ENCODE data around the gene ITGB4. TPM values are rescaled to one million over a fixed set of nuclear protein-coding genes. Genes with fewer than 3 reads are reported as not detected.

ITGB4 gene
- polyA plus RNA-seq, 1 of the 3 experiments (the other 2 are of a cell fraction): 7.0 TPM

- H3F3A ChIP-seq (replicated peaks; ENCODE audit: insufficient read depth): peaks cover 18% of the 10 kb centered on the region
- H3K36me3 ChIP-seq (replicated peaks in 1 of 2; ENCODE audit: control insufficient read depth in 1 of 2, insufficient read depth in 2 of 2, low read length in 1 of 2): no peaks in the 10 kb centered on the region
- H3K27ac ChIP-seq (ENCODE audit: low read depth in 2 of 2, low read length in 1 of 2): no peak overlapping the region
- no peak overlapping the region for H2AFZ ChIP-seq (ENCODE audit: low read depth)
- H4K20me1 ChIP-seq (ENCODE audit: insufficient read depth): no peaks in the 10 kb centered on the region
- H3K9me2 ChIP-seq: no peaks in the 10 kb centered on the region
- POLR2A ChIA-PET: interaction anchor here (3.2 kb wide), 1 partner anchor 24 kb away, joined by 18 read pairs; no protein-coding TSS in a partner anchor
- H3K9ac ChIP-seq: no peak overlapping the region
- no peaks in the 10 kb centered on the region for H3K9me3 ChIP-seq
- no peaks in the 10 kb centered on the region for H3K79me2 ChIP-seq (ENCODE audit: insufficient read depth)
- H3K27me3 ChIP-seq (ENCODE audit: insufficient read depth): no peaks in the 10 kb centered on the region
- WGBS (ENCODE audit: low lambda C conversion rate): 85% methylated on average over 23 of the region's 24 CpGs
- H3K4me2 ChIP-seq: no peak overlapping the region
- CTCF ChIA-PET: interaction anchor here (0.7 to 31.4 kb wide), 22 partner anchors 9 to 151 kb away, joined by 3 to 1370 read pairs (median 40); partner anchors contain the start of genes GALK1, ITGB4, RECQL5 and SAP30BP
- TF ChIP-seq POLR2AphosphoS5 (IDR thresholded peaks at IDR 0.05; ENCODE audit: low read depth, low read length): no peak
- TF ChIP-seq CHD2 (IDR thresholded peaks at IDR 0.05; ENCODE audit: low read length, partially characterized antibody): no peak
- TF ChIP-seq MAX (IDR thresholded peaks at IDR 0.05; ENCODE audit: low read depth): no peak
- no peak overlapping the region for H3K4me3 ChIP-seq (ENCODE audit: low read depth in 2 of 2, low read length in 1 of 2)
- H3K4me1 ChIP-seq (ENCODE audit: control insufficient read depth in 1 of 2, insufficient read depth in 2 of 2, low read depth in 1 of 2, low read length in 1 of 2): peaks cover 0 to 39% of the 10 kb centered on the region in 2 experiments; a peak in 1 of 4 replicates
- DNase-seq: no peak
Observed at GRCh38 chr17:75751676-75752404, 30.6 kb downstream of the ITGB4 start.

- Histone ChIP-seq H3K4me1 (ENCODE audit: control insufficient read depth in 1 of 2, insufficient read depth in 2 of 2, low read depth in 1 of 2, low read length in 1 of 2) (peaks cover 0 to 39% of the 10 kb centered on the region in 2 experiments; a peak in 1 of 4 replicates), H3K9ac (no peak overlapping the region), H3K27me3 (ENCODE audit: insufficient read depth) (no peaks in the 10 kb centered on the region), H3K4me2 (no peak overlapping the region), H3F3A (replicated peaks; ENCODE audit: insufficient read depth) (peaks cover 17% of the 10 kb centered on the region), H2AFZ (ENCODE audit: low read depth) (no peak overlapping the region), H4K20me1 (ENCODE audit: insufficient read depth) (no peaks in the 10 kb centered on the region), H3K9me3 (no peaks in the 10 kb centered on the region), H3K27ac (ENCODE audit: low read depth in 2 of 2, low read length in 1 of 2) (no peak overlapping the region), H3K79me2 (ENCODE audit: insufficient read depth) (no peaks in the 10 kb centered on the region), H3K36me3 (replicated peaks in 1 of 2; ENCODE audit: control insufficient read depth in 1 of 2, insufficient read depth in 2 of 2, low read length in 1 of 2) (no peaks in the 10 kb centered on the region), H3K9me2 (no peaks in the 10 kb centered on the region), H3K4me3 (ENCODE audit: low read depth in 2 of 2, low read length in 1 of 2) (no peak overlapping the region)
- ChIA-PET CTCF (interaction anchor here (0.7 to 31.4 kb wide), 23 partner anchors 12 to 261 kb away, joined by 3 to 1370 read pairs (median 14); partner anchors contain the start of genes GALK1, ITGB4, MRPL38 and RECQL5), POLR2A (no interaction called here)
- WGBS (ENCODE audit: low lambda C conversion rate): 91% methylated on average over 10 of the region's 10 CpGs
- TF ChIP-seq, protein P1, sequence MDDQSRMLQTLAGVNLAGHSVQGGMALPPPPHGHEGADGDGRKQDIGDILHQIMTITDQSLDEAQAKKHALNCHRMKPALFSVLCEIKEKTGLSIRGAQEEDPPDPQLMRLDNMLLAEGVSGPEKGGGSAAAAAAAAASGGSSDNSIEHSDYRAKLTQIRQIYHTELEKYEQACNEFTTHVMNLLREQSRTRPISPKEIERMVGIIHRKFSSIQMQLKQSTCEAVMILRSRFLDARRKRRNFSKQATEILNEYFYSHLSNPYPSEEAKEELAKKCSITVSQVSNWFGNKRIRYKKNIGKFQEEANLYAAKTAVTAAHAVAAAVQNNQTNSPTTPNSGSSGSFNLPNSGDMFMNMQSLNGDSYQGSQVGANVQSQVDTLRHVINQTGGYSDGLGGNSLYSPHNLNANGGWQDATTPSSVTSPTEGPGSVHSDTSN (IDR thresholded peaks at IDR 0.05): no peak
- no peak for TF ChIP-seq USF2 (IDR thresholded peaks at IDR 0.05; ENCODE audit: borderline replicate concordance, low read depth, low read length)
- no peak for TF ChIP-seq SMC3 (IDR thresholded peaks at IDR 0.05; ENCODE audit: low read depth, low read length)
- TF ChIP-seq RAD21 (IDR thresholded peaks at IDR 0.05; ENCODE audit: low read length): no peak
- no peak for TF ChIP-seq RCOR1 (IDR thresholded peaks at IDR 0.05; ENCODE audit: low read length)
- no peak for TF ChIP-seq TEAD4 (IDR thresholded peaks at IDR 0.05; ENCODE audit: borderline replicate concordance, insufficient read depth)
- no peak for TF ChIP-seq NFIC (IDR thresholded peaks at IDR 0.05; ENCODE audit: borderline replicate concordance)
- no peak for TF ChIP-seq RXRA (IDR thresholded peaks at IDR 0.05; ENCODE audit: borderline replicate concordance, low read depth)
- TF ChIP-seq MEF2A (IDR thresholded peaks at IDR 0.05; ENCODE audit: borderline replicate concordance, low read depth): no peak
- TF ChIP-seq RFX5 (IDR thresholded peaks at IDR 0.05; ENCODE audit: low read length): no peak
- TF ChIP-seq MAX (IDR thresholded peaks at IDR 0.05; ENCODE audit: low read depth): no peak
- TF ChIP-seq, protein P2, sequence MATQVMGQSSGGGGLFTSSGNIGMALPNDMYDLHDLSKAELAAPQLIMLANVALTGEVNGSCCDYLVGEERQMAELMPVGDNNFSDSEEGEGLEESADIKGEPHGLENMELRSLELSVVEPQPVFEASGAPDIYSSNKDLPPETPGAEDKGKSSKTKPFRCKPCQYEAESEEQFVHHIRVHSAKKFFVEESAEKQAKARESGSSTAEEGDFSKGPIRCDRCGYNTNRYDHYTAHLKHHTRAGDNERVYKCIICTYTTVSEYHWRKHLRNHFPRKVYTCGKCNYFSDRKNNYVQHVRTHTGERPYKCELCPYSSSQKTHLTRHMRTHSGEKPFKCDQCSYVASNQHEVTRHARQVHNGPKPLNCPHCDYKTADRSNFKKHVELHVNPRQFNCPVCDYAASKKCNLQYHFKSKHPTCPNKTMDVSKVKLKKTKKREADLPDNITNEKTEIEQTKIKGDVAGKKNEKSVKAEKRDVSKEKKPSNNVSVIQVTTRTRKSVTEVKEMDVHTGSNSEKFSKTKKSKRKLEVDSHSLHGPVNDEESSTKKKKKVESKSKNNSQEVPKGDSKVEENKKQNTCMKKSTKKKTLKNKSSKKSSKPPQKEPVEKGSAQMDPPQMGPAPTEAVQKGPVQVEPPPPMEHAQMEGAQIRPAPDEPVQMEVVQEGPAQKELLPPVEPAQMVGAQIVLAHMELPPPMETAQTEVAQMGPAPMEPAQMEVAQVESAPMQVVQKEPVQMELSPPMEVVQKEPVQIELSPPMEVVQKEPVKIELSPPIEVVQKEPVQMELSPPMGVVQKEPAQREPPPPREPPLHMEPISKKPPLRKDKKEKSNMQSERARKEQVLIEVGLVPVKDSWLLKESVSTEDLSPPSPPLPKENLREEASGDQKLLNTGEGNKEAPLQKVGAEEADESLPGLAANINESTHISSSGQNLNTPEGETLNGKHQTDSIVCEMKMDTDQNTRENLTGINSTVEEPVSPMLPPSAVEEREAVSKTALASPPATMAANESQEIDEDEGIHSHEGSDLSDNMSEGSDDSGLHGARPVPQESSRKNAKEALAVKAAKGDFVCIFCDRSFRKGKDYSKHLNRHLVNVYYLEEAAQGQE (IDR thresholded peaks at IDR 0.05; ENCODE audit: low read depth, low read length): no peak
- TF ChIP-seq EZH2phosphoT487 (IDR thresholded peaks at IDR 0.05; ENCODE audit: borderline replicate concordance, low read depth): no peak
- DNase-seq: no peak
Observed at GRCh38 chr17:75752405-75752709, 31.1 kb downstream of the ITGB4 start.

Data from SK-N-SH (cell line).